Bronchial epithelial cell (primary cell): ENCODE measurements around the gene ZMYND10. TPM values are rescaled to one million over a fixed set of nuclear protein-coding genes. Genes with fewer than 3 reads are reported as not detected.

Experiments used
- DNase-seq: peaks from one replicate; pipeline ENCODE4 v3.0.0-alpha.2; 2010; ENCODE audit warnings: low read depth
- FAIRE-seq: peaks from 2 replicates; lab custom pipeline; 2011; peaks lifted over from hg19 to GRCh38; lab: Jason Lieb, UNC
- H3K27me3 ChIP-seq: 2 replicates; pipeline ENCODE4 v1.5.1; 2011; ENCODE audit warnings: low read length; ENCODE audit not compliant: control insufficient read depth, insufficient read depth
- H3K36me3 ChIP-seq: 2 replicates; pipeline ENCODE4 v1.5.1; 2011; ENCODE audit warnings: low read length; ENCODE audit not compliant: control insufficient read depth, insufficient read depth
- H3K4me3 ChIP-seq: 2 replicates; pipeline ENCODE4 v1.5.1; 2011; ENCODE audit warnings: mild to moderate bottlenecking, low read depth, low read length, control low read depth
- CTCF ChIP-seq: IDR thresholded peaks from 2 replicates; pipeline ENCODE4 v1.5.1; 2011; ENCODE audit warnings: mild to moderate bottlenecking, moderate library complexity, low read length, control low read depth, inconsistent platforms; ENCODE audit not compliant: insufficient read depth, severe bottlenecking
- total RNA-seq: library from RNA; depleted of rRNA; stranded (reverse); fragments of >200 nt; gene quantifications from 2 replicates; pipeline ENCODE4 v1.2.1, GENCODE V29; 2014

The ZMYND10 gene
- total RNA-seq, 1 donor from 2014 or later: 0.53 TPM

DNA sequence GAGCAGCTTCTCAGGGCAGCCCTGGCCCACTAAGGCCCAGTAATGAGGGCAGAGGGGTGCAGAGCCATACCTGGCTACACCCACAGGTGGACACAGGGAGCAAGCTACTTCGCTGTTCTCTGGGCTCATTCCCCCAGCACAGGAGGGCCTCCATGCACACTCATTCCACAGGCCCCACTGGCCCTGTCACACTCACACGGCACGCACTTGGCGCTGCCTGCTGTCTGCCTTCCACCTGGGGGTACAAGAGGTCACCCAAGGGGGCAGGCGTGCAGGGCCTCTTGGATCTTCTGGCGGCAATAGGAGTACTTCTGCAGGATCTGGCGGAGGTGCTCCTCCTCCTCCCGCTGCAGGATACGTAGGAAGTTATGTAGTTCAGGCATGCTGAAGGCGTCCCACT is 15.2 kb downstream of the ZMYND10 start:
- FAIRE-seq (no peak), DNase-seq (no peak)
- Histone ChIP-seq H3K4me3 (no peak overlapping the region), H3K36me3 (peaks cover 24% of the 10 kb centered on the region), H3K27me3 (no peaks in the 10 kb centered on the region)
- no peak for TF ChIP-seq CTCF

DNA sequence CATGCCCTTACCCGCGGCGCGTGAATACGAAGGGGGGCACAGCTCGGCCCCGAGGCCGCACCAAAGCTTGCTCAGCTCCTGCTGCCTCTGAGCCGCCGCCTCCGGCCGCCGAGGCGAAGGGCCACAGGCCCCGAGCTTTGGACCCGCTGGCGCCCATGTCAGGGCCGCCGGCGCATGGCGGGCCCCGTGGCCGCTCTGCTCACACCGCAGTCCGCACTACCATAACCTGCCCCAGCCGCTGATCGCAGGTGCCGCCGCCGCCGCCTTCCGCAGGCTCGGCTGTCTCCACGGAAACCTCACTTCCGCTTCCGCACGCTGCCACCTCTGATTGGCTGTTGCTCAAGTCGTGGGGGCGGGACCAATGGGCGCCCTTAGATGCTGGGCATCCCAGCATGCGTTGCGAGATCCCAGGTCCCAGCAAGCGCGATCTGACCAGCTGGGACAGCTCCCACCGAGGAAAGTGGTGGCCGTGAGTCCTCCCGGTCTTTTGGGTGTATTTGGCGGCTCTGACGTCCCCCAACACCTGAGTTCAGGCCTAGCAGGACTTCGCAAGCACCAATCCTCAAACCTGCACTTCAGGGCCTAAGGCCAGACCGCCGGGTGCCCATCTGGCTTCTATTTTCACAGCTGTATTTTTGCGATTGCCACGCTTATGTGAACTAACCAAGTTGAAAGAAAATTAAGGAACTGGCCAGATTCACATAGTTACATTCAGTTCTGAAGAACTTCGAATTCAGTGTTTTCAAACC is 17.4 kb downstream of the ZMYND10 start, which contains the start of gene TUSC2:
TSS of gene TUSC2 (minus strand) at position 281 of the 749 bp plus-strand sequence. CDS start at position 157, 124 bp downstream.
- H3K36me3 ChIP-seq: peaks cover 26% of the 10 kb centered on the region
- TF ChIP-seq CTCF: no peak
- peak; percentile 7 for FAIRE-seq

GRCh38 chr3:50327129-50327528 is 18.4 kb downstream of the ZMYND10 start:
- Histone ChIP-seq H3K4me3 (peak overlapping the region; percentile 95), H3K36me3 (peaks cover 26% of the 10 kb centered on the region), H3K27me3 (no peaks in the 10 kb centered on the region)
- DNase-seq: no peak
- no peak for TF ChIP-seq CTCF
- FAIRE-seq: no peak

More for the DNA sequence above, 17.4 kb downstream of the ZMYND10 start, which contains the start of gene TUSC2:
- Histone ChIP-seq H3K27me3 (no peaks in the 10 kb centered on the region), H3K4me3 (peak within 1 kb of the TSS; percentile 95)
- DNase-seq: peak; percentile 94

- no peak for TF ChIP-seq CTCF
- FAIRE-seq (no peak), DNase-seq (no peak)
- Histone ChIP-seq H3K27me3 (no peaks in the 10 kb centered on the region), H3K4me3 (no peak overlapping the region), H3K36me3 (peaks cover 20% of the 10 kb centered on the region)
Measured at GRCh38 chr3:50326182-50326541, 19.4 kb downstream of the ZMYND10 start.

- no peak for FAIRE-seq
- DNase-seq: no peak
- TF ChIP-seq CTCF: no peak
- Histone ChIP-seq H3K27me3 (no peaks in the 10 kb centered on the region), H3K36me3 (peaks cover 15% of the 10 kb centered on the region), H3K4me3 (no peak overlapping the region)
Measured at GRCh38 chr3:50325497-50326181, 19.9 kb downstream of the ZMYND10 start.
